ENCODE measurements around the gene IQCE.
A peak's percentile ranks its signal among the peaks of the same experiment; 100 is the strongest.

Gene IQCE
- total RNA-seq = 7.6 to 56.6 (median 30.7) reads per million in 17 experiments

- DNase-seq = peak; percentile 90 to 97 (median 94)
These were observed at the start of gene IQCE for GRCh38 chr7:2558629-2559282. IQCE (plus strand) TSS chr7:2558979; CDS start chr7:2559182, 203 bp downstream.

GRCh38 chr7:2509298-2509906, 49.4 kb upstream of the IQCE start:
- no peak for DNase-seq

- DNase-seq = no peak
These were observed 48.5 kb upstream of the IQCE start for GRCh38 chr7:2510130-2510776.

GRCh38 chr7:2510909-2511768, 47.6 kb upstream of the IQCE start:
- DNase-seq = peak; percentile 77 to 87 (median 82)

- no peak for DNase-seq
These were observed 47.0 kb upstream of the IQCE start for GRCh38 chr7:2511769-2512168.

GRCh38 chr7:2512179-2512661, 46.6 kb upstream of the IQCE start:
- peak; percentile 38 to 67 (median 51) for DNase-seq

GRCh38 chr7:2512713-2513112, 46.1 kb upstream of the IQCE start:
- no peak for DNase-seq

- no peak for DNase-seq
These were observed 45.1 kb upstream of the IQCE start for GRCh38 chr7:2513702-2514101.

- DNase-seq = no peak
These were observed 44.0 kb upstream of the IQCE start for GRCh38 chr7:2514473-2515423.

- no peak for DNase-seq
These were observed 43.2 kb upstream of the IQCE start for GRCh38 chr7:2515424-2516193.

GRCh38 chr7:2516194-2516555, 42.6 kb upstream of the IQCE start:
- no peak for DNase-seq

GRCh38 chr7:2517026-2517425, 41.8 kb upstream of the IQCE start:
- DNase-seq = peak in 1 of 4 experiments; percentile 33

GRCh38 chr7:2517678-2518507, 40.9 kb upstream of the IQCE start:
- DNase-seq = no peak

- DNase-seq = peak in 1 of 4 experiments; percentile 53
These were observed 40.1 kb upstream of the IQCE start for GRCh38 chr7:2518737-2519118.

GRCh38 chr7:2519119-2519930, 39.5 kb upstream of the IQCE start, which contains the start of gene LFNG:
LFNG (plus strand) TSS chr7:2519774; CDS start chr7:2519862, 88 bp downstream.
- peak; percentile 94 to 99 (median 97) for DNase-seq

GRCh38 chr7:2520131-2520760, 38.5 kb upstream of the IQCE start:
- peak; percentile 55 to 79 (median 70) for DNase-seq

GRCh38 chr7:2520761-2521290, 38.0 kb upstream of the IQCE start:
- DNase-seq = peak in 3 of 4 experiments; percentile 43 to 52 (median 43)

- DNase-seq = peak in 1 of 4 experiments; percentile 27
These were observed 37.4 kb upstream of the IQCE start for GRCh38 chr7:2521341-2521745.

All from suppressor macrophage (primary cell).